ENCODE data around the gene HELLS. TPM values are rescaled to one million over a fixed set of nuclear protein-coding genes. Genes with fewer than 3 reads are reported as not detected.

Gene HELLS
- total RNA-seq, 2 donors from 2014 or later = 160 to 189 TPM

- H3K4me3 Mint-ChIP-seq = no peak overlapping the region
- H3K9me3 Mint-ChIP-seq = no peaks in the 10 kb centered on the region
- no peak overlapping the region for H3K27ac Mint-ChIP-seq
- ATAC-seq (replicated peaks) = no peak
- H3K4me1 Mint-ChIP-seq = peaks cover 4% of the 10 kb centered on the region
- peaks cover 100% of the 10 kb centered on the region for H3K36me3 Mint-ChIP-seq (ENCODE audit: low read depth)
- no peaks in the 10 kb centered on the region for H3K27me3 Mint-ChIP-seq
Observed at GRCh38 chr10:94571081-94571480, 25.5 kb downstream of the HELLS start.

DNA sequence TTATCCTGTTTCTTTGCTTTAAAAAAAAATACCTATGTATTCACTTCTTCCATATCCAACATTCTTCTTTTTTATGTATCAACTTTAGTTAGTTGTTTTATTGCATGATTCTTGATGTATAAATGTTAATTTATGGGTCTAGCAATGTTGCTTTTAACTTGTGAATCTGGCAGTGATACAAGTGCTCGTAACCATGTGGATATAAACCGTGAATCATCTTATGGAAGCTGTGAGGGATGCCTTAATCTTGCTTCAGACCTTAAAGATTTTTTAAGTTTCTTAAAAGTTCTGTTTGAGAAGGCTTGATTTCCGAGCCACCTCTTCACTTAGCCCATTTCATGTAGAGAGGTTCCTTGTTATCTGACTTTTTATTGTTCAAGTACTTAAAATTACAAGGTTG is 25.9 kb downstream of the HELLS start:
- Mint-ChIP-seq H3K27me3 (no peaks in the 10 kb centered on the region), H3K9me3 (no peaks in the 10 kb centered on the region), H3K4me3 (no peak overlapping the region), H3K27ac (no peak overlapping the region), H3K4me1 (peaks cover 4% of the 10 kb centered on the region), H3K36me3 (ENCODE audit: low read depth) (peaks cover 98% of the 10 kb centered on the region)
- no peak for ATAC-seq (replicated peaks)

- H3K27me3 Mint-ChIP-seq = no peaks in the 10 kb centered on the region
- peaks cover 84% of the 10 kb centered on the region for H3K36me3 Mint-ChIP-seq (ENCODE audit: low read depth)
- no peaks in the 10 kb centered on the region for H3K4me1 Mint-ChIP-seq
- no peak overlapping the region for H3K27ac Mint-ChIP-seq
- no peaks in the 10 kb centered on the region for H3K9me3 Mint-ChIP-seq
- no peak for ATAC-seq (replicated peaks)
- no peak overlapping the region for H3K4me3 Mint-ChIP-seq
Observed at GRCh38 chr10:94578790-94579189, 33.2 kb downstream of the HELLS start.

- Mint-ChIP-seq H3K4me1 (no peaks in the 10 kb centered on the region), H3K27me3 (no peaks in the 10 kb centered on the region), H3K27ac (no peak overlapping the region), H3K4me3 (no peak overlapping the region), H3K36me3 (ENCODE audit: low read depth) (peaks cover 82% of the 10 kb centered on the region), H3K9me3 (no peaks in the 10 kb centered on the region)
- no peak for ATAC-seq (replicated peaks)
Observed at GRCh38 chr10:94583124-94583523, 37.5 kb downstream of the HELLS start.

- Mint-ChIP-seq H3K27me3 (no peaks in the 10 kb centered on the region), H3K4me1 (peaks cover 9% of the 10 kb centered on the region), H3K27ac (peak overlapping the region; percentile 83), H3K9me3 (no peaks in the 10 kb centered on the region), H3K4me3 (peak overlapping the region; percentile 51), H3K36me3 (ENCODE audit: low read depth) (peaks cover 95% of the 10 kb centered on the region)
- peak; percentile 96 for ATAC-seq (replicated peaks)
Observed at GRCh38 chr10:94591461-94592205, 46.0 kb downstream of the HELLS start.

GRCh38 chr10:94602729-94603515 is 57.3 kb downstream of the HELLS start:
- H3K36me3 Mint-ChIP-seq (ENCODE audit: low read depth) = peaks cover 95% of the 10 kb centered on the region
- no peaks in the 10 kb centered on the region for H3K9me3 Mint-ChIP-seq

GRCh38 chr10:94607111-94607510 is 61.5 kb downstream of the HELLS start:
- peaks cover 92% of the 10 kb centered on the region for H3K36me3 Mint-ChIP-seq (ENCODE audit: low read depth)
- peaks cover 7% of the 10 kb centered on the region for H3K4me1 Mint-ChIP-seq
- H3K27me3 Mint-ChIP-seq = no peaks in the 10 kb centered on the region
- peak overlapping the region; percentile 57 for H3K27ac Mint-ChIP-seq
- peak; percentile 95 for ATAC-seq (replicated peaks)
- H3K9me3 Mint-ChIP-seq = no peaks in the 10 kb centered on the region
- peak overlapping the region; percentile 20 for H3K4me3 Mint-ChIP-seq

More at GRCh38 chr10:94602729-94603515, 57.3 kb downstream of the HELLS start:
- no peak overlapping the region for H3K4me3 Mint-ChIP-seq
- ATAC-seq (replicated peaks) = no peak
- peaks cover 12% of the 10 kb centered on the region for H3K4me1 Mint-ChIP-seq
- H3K27me3 Mint-ChIP-seq = no peaks in the 10 kb centered on the region
- no peak overlapping the region for H3K27ac Mint-ChIP-seq

DNA sequence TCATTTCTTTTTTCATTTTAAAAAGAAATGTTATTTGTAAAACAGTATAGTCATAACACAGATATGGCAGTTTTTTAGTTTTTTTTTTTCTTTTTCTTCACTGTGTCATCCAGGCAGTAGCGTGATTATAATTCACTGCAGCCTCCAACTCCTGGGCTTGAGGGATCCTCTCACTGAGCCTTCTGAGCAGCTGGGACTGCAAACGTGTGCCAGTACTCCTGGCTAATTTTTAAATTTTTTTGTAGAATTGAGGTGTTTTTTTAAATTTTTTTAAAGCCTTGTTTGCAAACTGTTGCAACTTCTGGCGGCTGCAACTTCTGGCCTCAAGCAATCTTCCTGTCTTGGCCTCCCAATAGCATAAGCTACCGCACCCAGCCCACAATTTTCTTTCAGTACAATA is 63.0 kb downstream of the HELLS start:
- Mint-ChIP-seq H3K4me3 (no peak overlapping the region), H3K9me3 (no peaks in the 10 kb centered on the region)

GRCh38 chr10:94614558-94614957 is 69.0 kb downstream of the HELLS start:
- Mint-ChIP-seq H3K9me3 (no peaks in the 10 kb centered on the region), H3K36me3 (ENCODE audit: low read depth) (peaks cover 22% of the 10 kb centered on the region), H3K27me3 (no peaks in the 10 kb centered on the region), H3K27ac (no peak overlapping the region), H3K4me1 (no peaks in the 10 kb centered on the region), H3K4me3 (no peak overlapping the region)
- ATAC-seq (replicated peaks) = no peak

More for the DNA sequence above, 63.0 kb downstream of the HELLS start:
- no peak overlapping the region for H3K27ac Mint-ChIP-seq
- peaks cover 7% of the 10 kb centered on the region for H3K4me1 Mint-ChIP-seq
- no peak for ATAC-seq (replicated peaks)
- peaks cover 78% of the 10 kb centered on the region for H3K36me3 Mint-ChIP-seq (ENCODE audit: low read depth)
- no peaks in the 10 kb centered on the region for H3K27me3 Mint-ChIP-seq

DNA sequence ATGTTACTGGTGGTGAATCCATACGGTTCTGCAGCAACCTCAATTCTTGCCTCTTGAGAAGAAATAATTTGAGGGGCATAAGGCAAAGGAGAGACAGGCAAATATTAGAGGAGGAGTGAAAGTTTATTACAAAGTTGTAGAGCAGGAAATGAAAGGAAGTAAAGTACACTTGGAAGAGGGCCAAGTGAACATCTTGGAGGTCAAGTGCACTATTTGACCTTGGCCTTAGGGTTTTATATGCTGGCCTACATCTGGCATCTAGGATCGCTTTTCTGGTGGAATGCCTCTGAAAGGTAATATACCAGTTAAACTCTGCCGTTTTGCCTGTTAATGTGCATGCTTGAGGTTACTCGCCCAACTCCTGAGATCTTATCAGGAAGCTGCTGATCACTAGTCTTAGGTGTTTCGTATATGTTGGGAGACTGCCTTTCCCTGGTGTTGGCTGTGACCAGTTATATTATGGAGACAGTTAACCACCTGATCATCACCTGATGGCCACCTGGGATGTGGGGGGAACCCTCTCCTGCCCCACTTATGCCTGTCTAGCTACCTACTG is 71.9 kb downstream of the HELLS start:
- H3K27me3 Mint-ChIP-seq = no peaks in the 10 kb centered on the region
- no peak overlapping the region for H3K27ac Mint-ChIP-seq
- no peaks in the 10 kb centered on the region for H3K36me3 Mint-ChIP-seq (ENCODE audit: low read depth)
- H3K9me3 Mint-ChIP-seq = no peaks in the 10 kb centered on the region
- no peaks in the 10 kb centered on the region for H3K4me1 Mint-ChIP-seq
- H3K4me3 Mint-ChIP-seq = no peak overlapping the region
- no peak for ATAC-seq (replicated peaks)

- no peak overlapping the region for H3K27ac Mint-ChIP-seq
- no peaks in the 10 kb centered on the region for H3K27me3 Mint-ChIP-seq
- no peaks in the 10 kb centered on the region for H3K36me3 Mint-ChIP-seq (ENCODE audit: low read depth)
- no peaks in the 10 kb centered on the region for H3K9me3 Mint-ChIP-seq
- ATAC-seq (replicated peaks) = no peak
- H3K4me3 Mint-ChIP-seq = no peak overlapping the region
- H3K4me1 Mint-ChIP-seq = no peaks in the 10 kb centered on the region
Observed at GRCh38 chr10:94622666-94623205, 77.1 kb downstream of the HELLS start.

GRCh38 chr10:94623572-94623971 is 78.0 kb downstream of the HELLS start:
- no peak for ATAC-seq (replicated peaks)
- Mint-ChIP-seq H3K27ac (no peak overlapping the region), H3K27me3 (no peaks in the 10 kb centered on the region), H3K4me1 (no peaks in the 10 kb centered on the region), H3K9me3 (no peaks in the 10 kb centered on the region), H3K36me3 (ENCODE audit: low read depth) (no peaks in the 10 kb centered on the region), H3K4me3 (no peak overlapping the region)

GRCh38 chr10:94626476-94626875 is 80.9 kb downstream of the HELLS start:
- H3K9me3 Mint-ChIP-seq = no peaks in the 10 kb centered on the region
- H3K4me3 Mint-ChIP-seq = no peak overlapping the region
- no peaks in the 10 kb centered on the region for H3K27me3 Mint-ChIP-seq
- H3K27ac Mint-ChIP-seq = no peak overlapping the region
- no peaks in the 10 kb centered on the region for H3K4me1 Mint-ChIP-seq
- no peak for ATAC-seq (replicated peaks)
- H3K36me3 Mint-ChIP-seq (ENCODE audit: low read depth) = no peaks in the 10 kb centered on the region

DNA sequence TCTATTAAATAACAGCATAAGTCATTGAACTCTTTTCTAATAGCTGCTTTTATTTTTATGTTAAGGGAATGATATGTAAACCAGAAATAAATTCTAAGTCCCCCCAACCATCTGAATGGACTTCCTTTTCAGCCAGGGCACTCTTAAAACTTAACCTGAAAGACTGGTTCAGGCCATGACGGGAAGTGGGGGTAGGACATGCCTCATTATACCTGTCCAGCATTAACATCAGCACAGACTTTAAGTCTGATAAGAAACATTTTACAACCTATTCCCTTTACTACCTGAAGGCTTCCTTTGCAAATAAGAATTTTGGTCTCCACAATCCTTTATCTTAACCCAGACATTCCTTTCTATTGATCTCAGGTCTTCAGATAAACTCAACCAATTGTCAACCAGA is 81.9 kb downstream of the HELLS start:
- H3K4me1 Mint-ChIP-seq = no peaks in the 10 kb centered on the region
- H3K27ac Mint-ChIP-seq = no peak overlapping the region
- H3K36me3 Mint-ChIP-seq (ENCODE audit: low read depth) = no peaks in the 10 kb centered on the region
- no peaks in the 10 kb centered on the region for H3K27me3 Mint-ChIP-seq
- peaks cover 3% of the 10 kb centered on the region for H3K9me3 Mint-ChIP-seq
- ATAC-seq (replicated peaks) = no peak
- no peak overlapping the region for H3K4me3 Mint-ChIP-seq

All from activated T-helper 17 cell treated with anti-CD3 and anti-CD28 coated beads, Interleukin-2, amount 50 U/mL, for 72 hours (primary cell).